ENCODE data around the gene PARVG. TPM values are rescaled to one million over a fixed set of nuclear protein-coding genes. Genes with fewer than 3 reads are reported as not detected.

Gene PARVG
- total and polyA plus RNA-seq, 2 donors (not counting 3 experiments of a cell fraction or from before 2014, with no cell fraction given), result 0.82 TPM; not detected in 1

- dilution Hi-C loops (cut with MboI; ENCODE audit: extremely low pct_ligation_motif_present, low sequenced_read_pairs), result no loop called here
- intact Hi-C loops (cut with micrococcal nuclease), result no loop called here
- peaks cover 14 to 19% of the 10 kb centered on the region in 2 experiments for H3K27me3 ChIP-seq (ENCODE audit: control insufficient read depth in 2 of 2, insufficient read depth in 2 of 2, low read length in 2 of 2)
- H3K79me2 ChIP-seq (ENCODE audit: control insufficient read depth, insufficient read depth, low read length), result no peaks in the 10 kb centered on the region
- no peaks in the 10 kb centered on the region for H3K36me3 ChIP-seq (ENCODE audit: control insufficient read depth in 2 of 2, extremely low read depth in 1 of 2, insufficient read depth in 2 of 2, low read length in 2 of 2)
- no peak overlapping the region for H3K4me2 ChIP-seq (ENCODE audit: insufficient read depth, low read length)
- ChIA-PET CTCF (no interaction called here), POLR2A (no interaction called here)
- no peaks in the 10 kb centered on the region for H4K20me1 ChIP-seq (replicated peaks; ENCODE audit: control insufficient read depth, extremely low read depth, insufficient read depth, low read length)
- H3K9me1 ChIP-seq (replicated peaks; ENCODE audit: control insufficient read depth, extremely low read depth, insufficient read depth, low read length), result no peaks in the 10 kb centered on the region
- no peaks in the 10 kb centered on the region for H3K9me3 ChIP-seq (replicated peaks; ENCODE audit: control insufficient read depth, insufficient read depth, low read length)
- TF ChIP-seq GATA2 (IDR thresholded peaks at IDR 0.05; ENCODE audit: insufficient read depth, insufficient read length, low read depth, low read length) (no peak), POLR2A (IDR thresholded peaks at IDR 0.05; ENCODE audit: low read depth, low read length) (no peak), MYC (IDR thresholded peaks at IDR 0.05; ENCODE audit: low read depth, low read length) (no peak), EZH2 (IDR thresholded peaks at IDR 0.05; ENCODE audit: borderline replicate concordance, low read depth, low read length, severe bottlenecking) (no peak), CTCF (IDR thresholded peaks at IDR 0.05; ENCODE audit: extremely low read depth in 1 of 2, insufficient read depth in 1 of 2, low read depth in 1 of 2, low read length in 2 of 2) (no peak), POLR2AphosphoS5 (IDR thresholded peaks at IDR 0.05; ENCODE audit: insufficient read depth, low read depth, low read length) (no peak), FOS (IDR thresholded peaks at IDR 0.05; ENCODE audit: borderline replicate concordance, insufficient read depth, low read length) (no peak), JUN (IDR thresholded peaks at IDR 0.05; ENCODE audit: borderline replicate concordance, insufficient read depth, insufficient read length, low read depth) (no peak), MAX (IDR thresholded peaks at IDR 0.05; ENCODE audit: insufficient read depth, insufficient read length) (no peak)
- H3K4me3 ChIP-seq (replicated peaks in 1 of 3; ENCODE audit: insufficient read depth in 1 of 3, low read depth in 1 of 3, low read length in 3 of 3), result no peak overlapping the region
- no peak overlapping the region for H3K27ac ChIP-seq (ENCODE audit: insufficient read depth, low read depth, low read length)
- no peaks in the 10 kb centered on the region for H3K4me1 ChIP-seq (ENCODE audit: control insufficient read depth, extremely low read depth, insufficient read depth, low read length)
- H2AFZ ChIP-seq (ENCODE audit: low read depth, low read length), result no peak overlapping the region
- DNase-seq (ENCODE audit: low read depth, low spot score) (no peak), FAIRE-seq (no peak)
- no TSS peak for BruUV-seq (replicated peaks)
- H3K9ac ChIP-seq (replicated peaks; ENCODE audit: extremely low read depth, insufficient read depth, low read length), result no peak overlapping the region
Measured at GRCh38 chr22:44181912-44182587, 1.3 kb downstream of the PARVG start.

All from endothelial cell of umbilical vein (primary cell).